ENCODE measurements around the gene ELANE. TPM values are rescaled to one million over a fixed set of nuclear protein-coding genes. Genes with fewer than 3 reads are reported as not detected.
A peak's percentile ranks its signal among the peaks of the same experiment; 100 is the strongest.

ELANE gene
- total RNA-seq, 4 donors from 2014 or later, result 1.9 to 2.1 (median 2.1) TPM; not detected in 1

DNA sequence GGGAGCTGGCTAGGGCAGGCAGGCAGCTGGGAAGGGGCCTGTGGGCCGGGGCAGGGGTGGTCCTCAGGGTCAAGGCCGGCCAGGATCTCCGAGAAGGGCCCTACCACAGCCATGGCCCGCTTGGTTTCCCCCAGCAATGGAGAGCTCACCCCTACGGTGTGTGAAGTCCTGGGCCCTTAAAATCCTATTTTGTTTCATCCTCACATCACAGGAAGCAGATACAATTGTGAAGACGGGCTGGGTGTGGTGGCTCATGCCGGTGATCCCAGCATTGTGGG, 49.9 kb downstream of the ELANE start:
- intact Hi-C loops (cut with DNase I), result no loop called here

DNA sequence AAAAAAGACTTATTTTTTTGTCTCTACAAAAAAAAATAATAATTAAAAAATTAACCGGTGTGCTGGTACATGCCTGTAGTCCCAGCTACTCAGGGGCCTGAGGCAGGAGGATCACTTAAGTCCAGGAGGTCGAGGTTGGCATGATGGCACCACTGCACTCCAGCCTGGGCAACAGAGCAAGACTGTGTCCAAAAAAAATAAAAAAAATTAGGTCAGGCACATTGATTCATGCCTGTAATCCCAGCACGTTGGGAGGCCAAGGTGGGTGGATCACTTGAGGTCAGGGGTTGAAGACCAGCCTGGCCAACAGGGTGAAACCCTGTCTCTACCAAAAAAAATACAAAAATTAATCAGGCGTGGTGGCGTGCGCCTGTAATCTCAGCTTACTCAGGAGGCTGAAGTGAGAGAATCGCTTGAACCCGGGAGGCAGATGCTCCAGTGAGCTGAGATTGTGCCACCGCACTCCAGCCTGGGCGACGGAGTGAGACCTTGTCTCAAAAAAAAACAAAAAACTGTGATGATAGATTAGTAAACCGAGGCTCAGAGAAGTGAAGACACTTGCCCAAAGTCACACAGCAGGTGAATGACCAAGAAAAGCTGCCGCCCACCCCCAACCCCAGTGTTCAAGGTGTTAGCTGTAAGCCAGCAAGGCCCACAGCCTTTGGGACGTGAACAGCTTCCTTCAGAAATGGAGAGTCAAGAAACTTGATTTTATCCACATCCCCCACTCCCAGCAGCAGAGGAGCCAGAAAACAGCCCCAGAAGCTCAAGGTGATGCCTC, 50.5 kb downstream of the ELANE start:
- Histone ChIP-seq H3K9me3 (no peaks in the 10 kb centered on the region), H3K4me3 (replicated peaks in 1 of 3) (no peak overlapping the region), H3K36me3 (peaks cover 0 to 3% of the 10 kb centered on the region in 2 donors), H3K4me1 (peaks cover 0 to 15% of the 10 kb centered on the region in 2 donors), H3K27ac (no peak overlapping the region), H3K27me3 (no peaks in the 10 kb centered on the region)
- 70 to 75% methylated on average over 14 of the region's 14 CpGs for WGBS, 2 donors
- no peak for TF ChIP-seq POLR2A (IDR thresholded peaks at IDR 0.05)
- no peak for TF ChIP-seq CTCF (IDR thresholded peaks at IDR 0.05)
- DNase-seq, result peak; percentile 38 to 54
- intact Hi-C loops (cut with DNase I), result no loop called here

More for the DNA sequence above, 49.9 kb downstream of the ELANE start:
- no peak overlapping the region for H3K27ac ChIP-seq
- no peak for TF ChIP-seq POLR2A (IDR thresholded peaks at IDR 0.05)
- TF ChIP-seq CTCF (IDR thresholded peaks at IDR 0.05), result no peak
- no peaks in the 10 kb centered on the region for H3K27me3 ChIP-seq
- peaks cover 0 to 3% of the 10 kb centered on the region in 2 donors for H3K36me3 ChIP-seq
- WGBS, 2 donors, result 80 to 92% methylated on average over 4 to 7 of the region's 7 CpGs
- no peaks in the 10 kb centered on the region for H3K9me3 ChIP-seq
- no peak for DNase-seq
- no peak overlapping the region for H3K4me3 ChIP-seq (replicated peaks in 1 of 3)
- H3K4me1 ChIP-seq, result peaks cover 0 to 15% of the 10 kb centered on the region in 2 donors

- Histone ChIP-seq H3K9me3 (no peaks in the 10 kb centered on the region), H3K36me3 (peaks cover 0 to 3% of the 10 kb centered on the region in 2 donors), H3K4me3 (replicated peaks in 1 of 3) (no peak overlapping the region), H3K27ac (no peak overlapping the region), H3K4me1 (peaks cover 0 to 15% of the 10 kb centered on the region in 2 donors), H3K27me3 (no peaks in the 10 kb centered on the region)
- TF ChIP-seq CTCF (IDR thresholded peaks at IDR 0.05) (no peak), POLR2A (IDR thresholded peaks at IDR 0.05) (no peak)
- intact Hi-C loops (cut with DNase I), result no loop called here
- peak in 1 of 2 donors; percentile 47 for DNase-seq
- WGBS, 2 donors, result 76 to 83% methylated on average over 30 to 32 of the region's 32 CpGs
Observed at GRCh38 chr19:903266-903797, 51.2 kb downstream of the ELANE start.

GRCh38 chr19:904545-904944, 52.4 kb downstream of the ELANE start:
- H3K27ac ChIP-seq, result no peak overlapping the region
- peaks cover 0 to 24% of the 10 kb centered on the region in 2 donors for H3K4me1 ChIP-seq
- H3K4me3 ChIP-seq (replicated peaks in 1 of 3), result no peak overlapping the region
- peaks cover 0 to 2% of the 10 kb centered on the region in 2 donors for H3K36me3 ChIP-seq
- TF ChIP-seq CTCF (IDR thresholded peaks at IDR 0.05) (no peak), POLR2A (IDR thresholded peaks at IDR 0.05) (no peak)
- DNase-seq, result no peak
- H3K9me3 ChIP-seq, result no peaks in the 10 kb centered on the region
- intact Hi-C loops (cut with DNase I), result no loop called here
- 88 to 93% methylated on average over 8 of the region's 8 CpGs for WGBS, 2 donors
- H3K27me3 ChIP-seq, result no peaks in the 10 kb centered on the region

MicroRNA genes within 50 kb of the gene (microRNA counts, 767-probe panel; counts per million panel counts)
- 0 counts per million in 2 donors for microRNA hsa-miR-3187-3p

Small RNA genes within 50 kb of the gene (microRNA-seq; reads per million reads assigned to microRNA genes)
- gene MIR3187, result 2.6 reads per million
- not detected for gene MIR4745

Small RNA genes within 50 kb of the gene (small RNA-seq; reads per million reads assigned to genes)
- gene MIR3187, result not detected
- not detected for gene RNU6-9

Other genes with a start within 250 kb of the ELANE start
- gene POLRMT, start 218.8 kb upstream of the ELANE start, total RNA-seq, result 10 to 100 TPM; 23.2 to 39.7 (median 33.1) TPM
- not detected for gene FGF22, start 212.4 kb upstream of the ELANE start, total RNA-seq
- gene RNF126, start 189.1 kb upstream of the ELANE start, total RNA-seq, result 10 to 100 TPM; 41.4 to 55.5 (median 53.5) TPM
- 10 to 100 TPM; 16.2 to 73.4 (median 62.9) TPM for gene FSTL3, start 175.9 kb upstream of the ELANE start, total RNA-seq
- not detected for gene PRSS57, start 156.9 kb upstream of the ELANE start, total RNA-seq
- 10 to 100 TPM; 18.9 to 45.5 (median 27.7) TPM for gene PALM, start 143.4 kb upstream of the ELANE start, total RNA-seq
- under 1 TPM in 2 of 4 donors, not detected in 2; 0.63 to 0.68 TPM for gene MISP, start 101.2 kb upstream of the ELANE start, total RNA-seq
- 100 to 1,000 TPM; 161 to 277 (median 199) TPM for gene PTBP1, start 54.9 kb upstream of the ELANE start, total RNA-seq
- not detected for gene PLPPR3, start 30.3 kb upstream of the ELANE start, total RNA-seq
- not detected for gene AZU1, start 24.5 kb upstream of the ELANE start, total RNA-seq
- not detected for gene PRTN3, start 11.3 kb upstream of the ELANE start, total RNA-seq
- gene CFD, start 7.4 kb downstream of the ELANE start, total RNA-seq, result 1,000 to 10,000 TPM in 1 of 4 donors, 100 to 1,000 TPM in 3; 339 to 1,037 (median 506) TPM
- gene MED16, start 40.9 kb downstream of the ELANE start, total RNA-seq, result 10 to 100 TPM; 33.2 to 66.5 (median 54.3) TPM
- gene RNU6-9, start 41.2 kb downstream of the ELANE start, total RNA-seq, result not detected
- gene R3HDM4, start 60.9 kb downstream of the ELANE start, total RNA-seq, result 10 to 100 TPM; 29.2 to 45.8 (median 34.9) TPM
- gene KISS1R, start 65.0 kb downstream of the ELANE start, total RNA-seq, result not detected
- gene ARID3A, start 73.7 kb downstream of the ELANE start, total RNA-seq, result 1 to 10 TPM; 2.6 to 7.7 (median 3.9) TPM
- 10 to 100 TPM; 15.2 to 73.5 (median 46.8) TPM for gene WDR18, start 132.0 kb downstream of the ELANE start, total RNA-seq
- under 1 TPM in 1 of 4 donors, not detected in 3; 0.22 TPM for gene GRIN3B, start 148.1 kb downstream of the ELANE start, total RNA-seq
- 100 to 1,000 TPM; 162 to 238 (median 192) TPM for gene TMEM259, start 168.8 kb downstream of the ELANE start, total RNA-seq
- gene RNU6-2, start 169.2 kb downstream of the ELANE start, total RNA-seq, result not detected
- 10 to 100 TPM; 60.7 to 88.2 (median 82.2) TPM for gene CNN2, start 174.3 kb downstream of the ELANE start, total RNA-seq
- gene ABCA7, start 187.8 kb downstream of the ELANE start, total RNA-seq, result 10 to 100 TPM; 15.5 to 58.7 (median 29.8) TPM
- gene ARHGAP45, start 214.9 kb downstream of the ELANE start, total RNA-seq, result 10 to 100 TPM; 11.5 to 19.8 (median 14.4) TPM
- gene POLR2E, start 243.1 kb downstream of the ELANE start, total RNA-seq, result 100 to 1,000 TPM in 3 of 4 donors, 10 to 100 TPM in 1; 87.6 to 264 (median 163) TPM

Data from thyroid gland (tissue), 4 donors.